ENCODE data around the gene PNMA1.

DNA sequence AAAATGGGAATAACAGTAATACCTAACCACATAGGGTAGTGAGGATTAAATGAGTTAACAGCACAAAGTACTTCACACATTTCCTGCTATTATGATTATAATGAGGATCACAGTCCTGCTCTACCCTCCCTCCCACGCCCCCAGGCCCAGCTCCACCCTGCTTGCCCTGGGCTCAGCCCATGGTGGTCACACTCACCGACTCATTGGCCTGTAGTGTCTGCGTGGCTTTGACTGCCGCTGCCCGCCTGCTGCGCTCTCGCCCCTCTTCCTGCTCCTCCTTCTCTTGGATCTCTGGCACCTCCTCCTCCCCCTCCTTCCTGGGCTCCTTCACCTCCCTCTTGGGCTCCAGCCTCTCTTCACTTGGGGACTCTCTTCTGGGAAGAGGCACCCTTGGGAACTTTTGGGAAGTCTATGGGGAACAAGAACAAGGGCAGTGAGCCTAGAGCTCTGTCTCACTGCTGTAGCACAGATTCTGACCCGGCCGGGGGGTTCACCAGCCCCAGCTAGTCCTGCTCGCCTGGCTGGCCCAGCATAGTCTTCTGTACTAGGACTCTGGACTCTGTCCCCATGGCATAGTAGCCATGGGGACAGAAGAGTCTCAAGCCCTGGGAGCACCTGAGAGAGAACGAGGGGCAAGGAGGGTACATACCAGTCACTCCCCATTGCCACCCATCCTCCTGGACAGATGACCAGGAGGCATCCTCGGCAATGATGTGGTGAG lies 7.1 kb upstream of the PNMA1 start:
- TF ChIP-seq, protein P1, sequence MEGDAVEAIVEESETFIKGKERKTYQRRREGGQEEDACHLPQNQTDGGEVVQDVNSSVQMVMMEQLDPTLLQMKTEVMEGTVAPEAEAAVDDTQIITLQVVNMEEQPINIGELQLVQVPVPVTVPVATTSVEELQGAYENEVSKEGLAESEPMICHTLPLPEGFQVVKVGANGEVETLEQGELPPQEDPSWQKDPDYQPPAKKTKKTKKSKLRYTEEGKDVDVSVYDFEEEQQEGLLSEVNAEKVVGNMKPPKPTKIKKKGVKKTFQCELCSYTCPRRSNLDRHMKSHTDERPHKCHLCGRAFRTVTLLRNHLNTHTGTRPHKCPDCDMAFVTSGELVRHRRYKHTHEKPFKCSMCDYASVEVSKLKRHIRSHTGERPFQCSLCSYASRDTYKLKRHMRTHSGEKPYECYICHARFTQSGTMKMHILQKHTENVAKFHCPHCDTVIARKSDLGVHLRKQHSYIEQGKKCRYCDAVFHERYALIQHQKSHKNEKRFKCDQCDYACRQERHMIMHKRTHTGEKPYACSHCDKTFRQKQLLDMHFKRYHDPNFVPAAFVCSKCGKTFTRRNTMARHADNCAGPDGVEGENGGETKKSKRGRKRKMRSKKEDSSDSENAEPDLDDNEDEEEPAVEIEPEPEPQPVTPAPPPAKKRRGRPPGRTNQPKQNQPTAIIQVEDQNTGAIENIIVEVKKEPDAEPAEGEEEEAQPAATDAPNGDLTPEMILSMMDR (IDR thresholded peaks at IDR 0.05) = no peak
- TF ChIP-seq POLR2A (IDR thresholded peaks at IDR 0.05) = no peak
